Stimulated activated CD4-positive, alpha-beta T cell treated with anti-CD3 and anti-CD28 coated beads, TNF-alpha, amount 100 ng/mL, for 24 hours (primary cell): Measurements from ENCODE around the gene HES4.
"Not testable (repeated sequence)": the region's sequence is repeated elsewhere in the genome, so short reads cannot be mapped to it uniquely, and the experiment has no call there.

Experiments used
- DNase-seq, 3 experiments: peaks; one replicate each; pipeline ENCODE4 v3.0.0-alpha.2; 2020; ENCODE audit warnings: low read depth in 3 of 3

The HES4 gene

DNA sequence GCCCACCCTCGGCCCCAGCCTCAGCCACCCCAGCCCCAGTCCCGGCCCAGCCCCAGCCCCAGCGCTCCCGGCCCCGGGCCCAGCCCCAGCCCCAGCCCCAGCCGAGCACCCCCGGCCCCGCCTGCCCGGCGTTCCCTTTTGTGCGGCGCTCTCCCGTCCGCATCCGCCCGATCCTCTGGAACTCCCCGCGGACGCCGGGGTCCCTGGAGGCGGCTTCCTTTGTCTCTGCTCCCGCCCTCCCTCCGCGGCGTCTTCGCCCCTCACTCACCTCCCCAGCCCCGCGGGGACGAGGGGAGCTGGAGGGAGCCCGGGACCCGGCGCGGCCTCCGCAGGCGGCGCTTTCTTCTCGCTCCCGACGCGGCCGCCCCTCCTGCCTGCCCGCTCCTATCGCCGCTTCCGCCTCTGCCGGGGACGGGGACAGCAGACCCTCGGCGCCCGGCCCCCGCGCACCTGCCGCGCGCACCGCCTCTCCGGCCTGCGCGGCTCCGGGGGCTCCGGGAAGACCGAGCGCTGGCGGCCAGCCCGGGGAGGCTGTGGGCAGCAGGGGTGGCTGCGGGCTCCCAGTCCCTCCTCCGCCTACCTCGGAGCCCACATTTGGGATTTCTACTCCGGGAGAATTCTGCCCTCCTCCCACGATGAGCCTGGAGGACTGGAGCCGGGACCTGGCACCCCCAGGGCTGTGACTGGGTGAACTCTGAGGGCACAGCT is 34.0 kb upstream of the HES4 start:
- no peak for DNase-seq

DNA sequence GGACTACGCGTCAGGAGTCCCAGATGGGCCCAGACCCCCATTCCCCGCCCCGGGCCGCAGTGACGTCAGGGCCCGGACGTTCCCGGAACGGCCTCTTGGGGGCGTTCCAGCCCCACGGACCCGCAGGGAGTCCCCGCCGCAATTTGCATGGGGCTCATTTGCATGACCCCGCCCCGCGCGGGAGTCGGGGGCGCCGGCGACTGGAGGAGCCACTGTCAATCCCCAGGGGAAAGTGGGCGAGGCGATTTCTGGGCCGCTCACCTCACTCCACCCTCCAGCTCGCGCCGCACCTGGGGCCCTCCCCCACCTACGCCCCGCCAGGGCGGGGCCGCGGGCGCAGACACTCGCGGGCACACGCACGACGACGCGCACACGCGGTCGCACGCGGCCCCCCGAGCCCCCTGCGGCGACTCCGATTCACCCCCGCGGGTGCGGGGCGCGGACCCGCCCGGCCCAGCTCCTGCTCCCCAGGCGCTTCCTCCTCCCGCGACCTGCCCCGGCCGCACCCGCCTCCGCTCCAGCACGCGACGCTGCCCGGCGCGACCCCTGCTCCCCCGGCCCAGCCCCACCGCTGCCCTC is 33.2 kb upstream of the HES4 start:
- DNase-seq, result peak; percentile 80 to 90 (median 83)

- no peak for DNase-seq
Observed at GRCh38 chr1:1032424-1032823, 32.5 kb upstream of the HES4 start.

GRCh38 chr1:1031659-1032235 is 31.9 kb upstream of the HES4 start:
- no peak for DNase-seq

GRCh38 chr1:1030867-1031658 is 31.2 kb upstream of the HES4 start:
- DNase-seq, result not testable (repeated sequence)

DNA sequence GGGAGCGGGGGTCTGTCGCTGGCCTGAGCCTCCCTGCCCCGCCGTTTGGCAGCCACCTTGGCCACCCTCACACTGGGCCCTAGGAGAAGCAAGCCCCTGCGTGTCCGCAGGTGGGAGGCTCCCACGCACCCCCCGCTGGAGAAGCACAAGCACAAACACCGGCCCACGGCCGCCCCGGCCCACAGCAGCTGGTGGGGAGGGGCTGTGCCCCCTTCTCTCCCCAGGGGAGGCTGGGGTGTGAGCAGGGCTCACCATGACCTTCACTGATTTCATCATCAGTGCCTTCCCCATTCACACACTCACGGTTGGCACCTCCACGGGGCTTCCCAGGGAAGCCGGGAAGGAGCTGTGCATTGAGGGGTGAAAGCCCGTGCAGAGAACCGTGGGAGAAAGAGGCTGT is 27.9 kb upstream of the HES4 start:
- DNase-seq, result no peak

GRCh38 chr1:1026599-1027413 is 26.9 kb upstream of the HES4 start:
- no peak for DNase-seq

- no peak for DNase-seq
Observed at GRCh38 chr1:1025730-1026129, 25.8 kb upstream of the HES4 start.

DNA sequence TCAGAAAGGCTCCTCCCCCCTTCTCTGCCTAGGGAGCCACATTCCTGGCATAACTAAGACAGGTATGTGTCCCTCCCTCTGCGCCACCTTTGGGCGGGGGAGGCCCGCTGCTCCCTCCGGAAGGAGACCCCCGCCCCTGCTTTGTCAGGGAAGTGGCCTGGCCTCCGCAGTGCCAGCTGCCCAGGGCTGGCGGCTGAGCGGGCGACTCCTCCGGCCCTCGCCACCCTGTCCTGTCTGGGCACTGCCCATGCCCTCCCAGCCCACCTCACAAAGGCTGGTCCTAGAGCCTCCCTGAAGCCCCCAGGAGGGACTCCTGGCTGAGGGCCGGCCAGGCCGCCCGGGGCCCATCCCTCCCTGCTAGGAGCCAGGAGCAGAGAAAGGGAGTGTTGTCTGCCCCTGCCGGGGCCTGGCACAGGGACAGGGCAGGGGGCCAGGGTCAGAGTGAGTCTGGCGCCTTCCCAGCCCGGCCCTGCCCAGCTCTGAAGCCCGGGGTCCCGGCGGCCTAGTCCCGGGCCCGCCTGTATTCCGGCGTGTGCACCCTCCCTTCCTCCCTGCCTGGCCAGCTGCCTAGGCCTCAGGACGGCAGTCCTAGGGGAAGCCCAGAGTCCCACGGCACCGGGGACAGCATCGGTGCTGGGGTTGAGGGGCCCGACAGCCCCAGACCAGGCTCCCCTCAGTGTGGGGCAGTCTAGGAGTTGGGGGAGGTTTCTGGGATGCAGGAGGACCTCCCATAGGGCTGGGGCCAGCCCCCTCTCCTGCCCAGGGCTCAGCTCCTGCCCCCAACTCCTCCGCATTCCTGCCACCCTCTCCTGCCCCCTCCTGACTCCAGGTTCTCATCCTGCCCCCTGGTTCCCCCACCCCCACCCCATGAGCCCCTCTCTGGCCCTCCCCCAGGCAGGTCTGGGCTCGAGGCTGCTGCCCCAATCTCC is 25.1 kb upstream of the HES4 start:
- DNase-seq, result no peak

DNA sequence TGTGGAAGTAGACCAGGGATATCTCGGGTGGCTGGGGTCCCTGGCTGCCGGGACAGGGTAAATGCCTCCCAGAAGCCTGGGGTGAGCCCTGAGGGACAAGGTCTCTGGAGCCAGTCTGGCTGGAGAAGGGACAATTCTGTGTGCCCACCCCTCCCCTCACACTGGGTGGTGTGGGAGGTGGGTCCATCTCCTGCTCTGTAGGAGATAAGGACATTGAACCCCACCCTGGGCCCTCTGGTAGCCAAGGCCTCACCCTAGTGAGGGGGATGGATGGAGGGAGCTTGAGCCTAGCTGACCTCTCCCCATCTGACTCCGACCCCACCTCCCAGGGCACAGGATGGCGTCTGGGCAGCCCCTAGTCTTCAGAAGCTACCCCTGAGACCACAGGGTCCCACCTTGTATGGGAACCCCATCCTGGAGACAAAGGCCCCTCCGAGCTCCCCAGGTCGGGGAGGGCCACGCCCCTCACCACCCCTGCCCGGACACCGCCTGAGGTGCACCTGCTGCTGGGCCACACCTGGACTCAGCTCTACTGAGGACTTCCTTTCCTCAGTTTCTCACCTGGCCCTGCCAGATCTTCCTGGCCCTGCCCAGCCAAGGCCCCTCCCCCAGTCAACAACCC is 24.4 kb upstream of the HES4 start:
- DNase-seq, result no peak

DNA sequence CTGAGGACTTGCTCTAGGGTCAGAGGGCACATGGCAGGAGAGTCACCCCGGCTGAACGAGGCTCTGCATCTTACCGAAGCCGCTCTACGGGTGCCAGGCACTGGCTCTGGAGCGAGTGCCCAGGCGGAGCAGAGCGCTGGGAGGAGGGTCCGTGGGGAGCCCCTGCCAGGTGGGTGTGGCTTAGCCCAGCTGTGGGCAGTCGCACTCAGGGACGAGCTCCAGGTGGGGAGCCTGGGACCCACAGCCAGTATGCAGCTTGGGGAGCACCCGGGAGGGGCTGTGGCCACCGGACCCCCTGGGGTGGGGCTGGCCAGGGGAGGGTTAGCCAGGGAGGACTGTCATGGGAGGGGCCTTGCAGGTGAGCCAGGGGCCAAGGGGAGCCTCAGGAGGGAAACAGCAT is 23.8 kb upstream of the HES4 start:
- no peak for DNase-seq

DNA sequence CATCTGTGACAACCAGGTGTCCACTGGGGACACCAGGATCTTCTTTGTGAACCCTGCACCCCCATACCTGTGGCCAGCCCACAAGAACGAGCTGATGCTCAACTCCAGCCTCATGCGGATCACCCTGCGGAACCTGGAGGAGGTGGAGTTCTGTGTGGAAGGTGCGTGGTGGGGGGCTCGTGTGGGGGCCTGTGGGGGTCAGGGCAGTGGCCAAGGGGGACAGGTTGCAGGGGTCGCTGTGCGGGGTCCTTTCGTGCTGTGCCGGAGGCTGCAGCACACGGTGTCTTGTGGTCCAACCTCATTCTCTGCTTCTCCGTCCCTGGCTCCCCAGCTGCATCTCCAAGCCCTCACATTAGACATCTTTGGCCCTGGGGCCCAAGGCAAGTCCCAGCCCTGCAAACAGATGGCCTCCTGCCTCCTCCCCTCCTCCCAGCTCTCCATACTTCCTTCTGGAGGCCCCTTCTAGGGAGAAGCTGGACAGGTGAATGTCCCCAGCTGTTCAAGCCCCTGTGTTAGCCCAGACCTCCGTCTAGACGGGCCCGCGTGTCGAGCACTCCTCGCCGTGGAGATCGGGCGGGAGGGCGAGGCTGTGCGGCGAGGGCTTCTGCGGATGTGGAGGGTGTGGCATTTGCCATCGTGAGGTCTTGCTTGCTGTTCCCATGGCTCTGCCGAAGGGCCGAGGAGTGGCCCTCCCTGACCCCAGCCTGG is 22.6 kb upstream of the HES4 start:
- DNase-seq, result no peak

- no peak for DNase-seq
Observed at GRCh38 chr1:1021920-1022259, 22.0 kb upstream of the HES4 start.

GRCh38 chr1:1021010-1021919 is 21.4 kb upstream of the HES4 start:
- no peak for DNase-seq

DNA sequence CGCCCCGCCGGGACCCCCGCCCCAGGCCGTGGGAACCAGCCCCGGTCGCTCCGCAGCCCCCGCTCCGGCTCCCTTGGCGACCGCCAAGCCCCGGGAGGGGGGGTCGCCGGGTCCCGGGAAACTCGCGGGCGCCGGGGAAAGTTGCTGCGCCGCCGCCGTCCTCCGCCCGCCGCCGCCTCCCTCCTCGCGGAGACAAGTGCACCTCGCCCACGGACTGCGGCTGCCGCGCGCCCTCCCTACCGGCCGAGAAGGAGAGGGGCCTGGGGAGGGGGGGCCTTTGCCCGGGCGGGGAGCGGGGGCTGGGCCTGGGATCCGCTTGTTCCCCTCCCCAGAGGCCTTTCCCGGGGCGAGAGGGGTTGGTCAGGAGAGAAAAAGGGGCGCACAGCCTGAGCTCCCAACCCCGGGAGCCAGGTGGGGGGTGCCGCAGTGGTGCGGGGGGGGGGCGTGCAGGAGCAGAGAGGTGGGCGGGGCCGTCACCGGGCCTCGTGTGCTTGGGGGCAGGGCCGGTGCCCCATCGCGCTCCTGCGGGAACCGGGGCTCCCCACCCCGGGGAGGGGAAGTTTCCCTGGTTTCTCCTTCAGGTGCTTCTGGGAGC is 20.6 kb upstream of the HES4 start:
- DNase-seq, result no peak

DNA sequence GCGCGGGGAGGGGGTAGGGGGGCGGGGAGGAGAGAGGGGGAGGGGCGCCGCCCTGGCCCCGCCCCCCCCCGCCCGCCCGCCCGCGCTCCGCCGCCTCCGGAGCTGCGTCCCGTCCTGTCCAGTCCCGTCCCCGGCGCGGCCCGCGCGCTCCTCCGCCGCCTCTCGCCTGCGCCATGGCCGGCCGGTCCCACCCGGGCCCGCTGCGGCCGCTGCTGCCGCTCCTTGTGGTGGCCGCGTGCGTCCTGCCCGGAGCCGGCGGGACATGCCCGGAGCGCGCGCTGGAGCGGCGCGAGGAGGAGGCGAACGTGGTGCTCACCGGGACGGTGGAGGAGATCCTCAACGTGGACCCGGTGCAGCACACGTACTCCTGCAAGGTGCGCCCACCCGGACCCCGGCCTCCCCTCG is 20.1 kb upstream of the HES4 start, which contains the start of gene AGRN:
Gene AGRN, plus strand, starts transcription at position 121 of the 405 bp plus-strand sequence. Its CDS starts 53 bp downstream, at position 174.
- peak in 1 of 3 experiments; percentile 32 for DNase-seq

DNA sequence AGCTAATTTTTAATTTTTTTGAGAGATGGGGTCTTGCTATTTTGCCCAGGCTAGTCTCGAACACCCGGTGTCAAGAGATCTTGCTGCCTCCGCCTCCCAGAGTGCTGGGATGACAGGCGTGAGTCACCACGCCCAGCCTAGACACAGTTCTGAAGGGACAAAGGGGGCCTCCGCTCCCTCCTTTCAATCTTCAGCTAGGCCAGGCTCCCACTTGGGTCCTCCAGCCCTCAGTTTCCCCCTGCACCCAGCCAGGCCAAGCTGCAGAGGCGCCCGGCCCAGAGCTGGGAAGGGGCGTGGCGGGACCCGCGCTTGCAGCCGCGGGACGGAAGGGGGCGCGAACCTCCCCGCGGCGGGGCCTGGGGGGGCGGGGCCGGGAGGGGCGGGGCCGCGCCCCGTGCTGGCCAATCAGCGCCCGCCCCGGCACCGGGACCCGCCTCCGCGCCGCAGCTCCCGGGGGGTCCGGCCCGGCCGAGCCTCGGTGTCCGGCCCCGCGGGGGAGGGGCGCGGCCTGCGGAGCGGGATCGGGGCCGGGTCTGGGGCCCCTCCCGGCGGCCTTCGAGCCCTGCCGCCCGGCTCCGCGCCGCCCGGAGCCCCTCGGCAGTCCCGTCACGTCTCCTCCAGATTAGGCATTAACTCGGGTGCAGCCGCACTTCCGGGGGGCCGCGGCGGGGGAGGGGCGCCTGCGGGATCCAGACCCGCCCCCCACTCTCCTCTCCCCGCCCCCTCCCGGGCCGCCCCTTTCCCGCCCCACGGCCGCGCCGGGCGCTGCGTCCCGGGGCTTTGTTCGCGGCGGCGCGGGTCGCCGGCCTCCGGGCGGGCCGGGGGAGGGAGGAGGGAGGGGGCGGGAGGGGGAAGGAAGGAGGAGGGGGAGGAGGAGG is 19.5 kb upstream of the HES4 start:
- peak; percentile 57 to 78 (median 64) for DNase-seq
